Measurements from ENCODE around the gene RPL29.

Gene RPL29

GRCh38 chr3:51948016-51948580 is 47.6 kb downstream of the RPL29 start:
- DNase-seq (ENCODE audit: low read depth, low spot score), result no peak
- TF ChIP-seq CTCF (IDR thresholded peaks at IDR 0.05; ENCODE audit: insufficient read depth, low read length, missing control alignments), result no peak
- ChIA-PET CTCF (interaction anchor here (0.6 to 4.2 kb wide), 3 partner anchors 18 to 53 kb away, joined by 3 to 23 read pairs (median 3); partner anchors contain the start of genes ABHD14A, ABHD14B and PCBP4), POLR2A (no interaction called here)
- H3K4me3 ChIP-seq (ENCODE audit: low read depth, low read length), result no peak overlapping the region

- CTCF ChIA-PET, result interaction anchor here (4.2 kb wide), 1 partner anchor 27 kb away, joined by 23 read pairs; the partner anchor contains the start of genes ABHD14A and ABHD14B
- no peak overlapping the region for H3K4me3 ChIP-seq (ENCODE audit: low read depth, low read length)
- TF ChIP-seq CTCF (IDR thresholded peaks at IDR 0.05; ENCODE audit: insufficient read depth, low read length, missing control alignments), result no peak
- POLR2A ChIA-PET, result no interaction called here
- DNase-seq (ENCODE audit: low read depth, low spot score), result no peak
Observed at GRCh38 chr3:51947215-51947900, 48.3 kb downstream of the RPL29 start.

GRCh38 chr3:51946796-51947195 is 48.9 kb downstream of the RPL29 start:
- ChIA-PET POLR2A (no interaction called here), CTCF (interaction anchor here (0.6 to 4.2 kb wide), 3 partner anchors 19 to 57 kb away, joined by 3 to 23 read pairs (median 4); partner anchors contain the start of genes ABHD14A and ABHD14B)
- DNase-seq (ENCODE audit: low read depth, low spot score), result no peak
- no peak overlapping the region for H3K4me3 ChIP-seq (ENCODE audit: low read depth, low read length)
- no peak for TF ChIP-seq CTCF (IDR thresholded peaks at IDR 0.05; ENCODE audit: insufficient read depth, low read length, missing control alignments)

GRCh38 chr3:51945926-51946705 is 49.6 kb downstream of the RPL29 start:
- no peak for DNase-seq (ENCODE audit: low read depth, low spot score)
- H3K4me3 ChIP-seq (ENCODE audit: low read depth, low read length), result no peak overlapping the region
- TF ChIP-seq CTCF (IDR thresholded peaks at IDR 0.05; ENCODE audit: insufficient read depth, low read length, missing control alignments), result no peak
- ChIA-PET POLR2A (no interaction called here), CTCF (interaction anchor here (0.6 to 2.0 kb wide), 3 partner anchors 20 to 58 kb away, joined by 3 to 14 read pairs (median 4); partner anchors contain the start of gene ABHD14B)

GRCh38 chr3:51945031-51945840 is 50.5 kb downstream of the RPL29 start:
- no peak for DNase-seq (ENCODE audit: low read depth, low spot score)
- ChIA-PET CTCF (interaction anchor here (0.7 to 2.4 kb wide), 8 partner anchors 9 to 199 kb away, joined by 3 to 14 read pairs (median 4); partner anchors contain the start of gene ABHD14B), POLR2A (no interaction called here)
- H3K4me3 ChIP-seq (ENCODE audit: low read depth, low read length), result no peak overlapping the region
- TF ChIP-seq CTCF (IDR thresholded peaks at IDR 0.05; ENCODE audit: insufficient read depth, low read length, missing control alignments), result no peak
